Fibroblast of lung (primary cell): Measurements from ENCODE around the gene RMND5A.

Experiments
- EZH2 ChIP-seq: IDR thresholded peaks from 2 replicates; pipeline ENCODE4 v1.5.1; 2012; ENCODE audit warnings: low read length, control low read depth, mild to moderate bottlenecking; ENCODE audit errors: missing control alignments
- TF ChIP-seq, protein P1 (sequence below), 2 donors: IDR thresholded peaks in 1 of 2; conservative IDR thresholded peaks in 1 of 2; 1 replicate in 1 of 2; 2 replicates in 1 of 2; pipeline ENCODE4 v1.5.1; 2011 to 2012; ENCODE audit warnings: low read length in 2 of 2, control low read depth in 1 of 2, inconsistent platforms in 1 of 2, low read depth in 1 of 2, mild to moderate bottlenecking in 1 of 2

GRCh38 chr2:86769838-86770237 is 49.7 kb downstream of the RMND5A start:
- TF ChIP-seq, protein P1, sequence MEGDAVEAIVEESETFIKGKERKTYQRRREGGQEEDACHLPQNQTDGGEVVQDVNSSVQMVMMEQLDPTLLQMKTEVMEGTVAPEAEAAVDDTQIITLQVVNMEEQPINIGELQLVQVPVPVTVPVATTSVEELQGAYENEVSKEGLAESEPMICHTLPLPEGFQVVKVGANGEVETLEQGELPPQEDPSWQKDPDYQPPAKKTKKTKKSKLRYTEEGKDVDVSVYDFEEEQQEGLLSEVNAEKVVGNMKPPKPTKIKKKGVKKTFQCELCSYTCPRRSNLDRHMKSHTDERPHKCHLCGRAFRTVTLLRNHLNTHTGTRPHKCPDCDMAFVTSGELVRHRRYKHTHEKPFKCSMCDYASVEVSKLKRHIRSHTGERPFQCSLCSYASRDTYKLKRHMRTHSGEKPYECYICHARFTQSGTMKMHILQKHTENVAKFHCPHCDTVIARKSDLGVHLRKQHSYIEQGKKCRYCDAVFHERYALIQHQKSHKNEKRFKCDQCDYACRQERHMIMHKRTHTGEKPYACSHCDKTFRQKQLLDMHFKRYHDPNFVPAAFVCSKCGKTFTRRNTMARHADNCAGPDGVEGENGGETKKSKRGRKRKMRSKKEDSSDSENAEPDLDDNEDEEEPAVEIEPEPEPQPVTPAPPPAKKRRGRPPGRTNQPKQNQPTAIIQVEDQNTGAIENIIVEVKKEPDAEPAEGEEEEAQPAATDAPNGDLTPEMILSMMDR (conservative IDR thresholded peaks at IDR 0.05 in 1 of 2, IDR thresholded peaks at IDR 0.05 in 1 of 2; ENCODE audit: low read depth in 1 of 2, low read length in 2 of 2): no peak
- TF ChIP-seq EZH2: no peak
